Brain pericyte (primary cell): ENCODE measurements around the gene CCDC27.

ENCODE experiments used
- DNase-seq: peaks from one replicate; pipeline ENCODE4 v3.0.0-alpha.2; 2012; ENCODE audit warnings: low read depth, low spot score

CCDC27 gene

DNA sequence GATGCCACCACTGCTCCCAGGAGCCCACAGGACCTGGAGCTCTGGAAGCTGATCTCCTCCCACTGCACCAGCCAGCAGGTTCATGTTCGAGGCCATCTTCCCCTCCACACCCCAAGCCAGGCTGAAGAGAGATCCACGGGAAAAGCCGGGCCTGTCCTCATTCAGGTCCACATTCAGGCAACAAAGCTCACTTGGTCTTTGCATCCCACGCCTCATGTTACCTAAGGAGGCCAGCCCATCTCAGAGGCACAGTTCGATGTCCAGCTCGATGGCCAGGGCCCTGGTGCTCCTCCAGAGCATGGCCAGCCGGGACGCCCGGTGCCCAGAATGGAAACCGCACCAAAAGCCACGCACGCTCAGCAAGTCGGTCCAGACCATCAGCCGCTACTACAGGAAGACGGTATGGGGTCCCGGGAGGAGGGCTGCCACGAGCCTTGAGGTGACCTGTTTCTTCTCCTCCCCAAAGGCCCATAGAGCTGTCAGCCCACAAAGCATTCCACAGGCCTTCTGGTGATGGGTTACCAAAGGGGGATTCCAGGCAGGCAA is at the start of gene CCDC27:
Gene CCDC27 (plus strand): TSS at position 51 of the 546 bp plus-strand sequence. CDS start 32 bp downstream, at position 83.
- DNase-seq: no peak

DNA sequence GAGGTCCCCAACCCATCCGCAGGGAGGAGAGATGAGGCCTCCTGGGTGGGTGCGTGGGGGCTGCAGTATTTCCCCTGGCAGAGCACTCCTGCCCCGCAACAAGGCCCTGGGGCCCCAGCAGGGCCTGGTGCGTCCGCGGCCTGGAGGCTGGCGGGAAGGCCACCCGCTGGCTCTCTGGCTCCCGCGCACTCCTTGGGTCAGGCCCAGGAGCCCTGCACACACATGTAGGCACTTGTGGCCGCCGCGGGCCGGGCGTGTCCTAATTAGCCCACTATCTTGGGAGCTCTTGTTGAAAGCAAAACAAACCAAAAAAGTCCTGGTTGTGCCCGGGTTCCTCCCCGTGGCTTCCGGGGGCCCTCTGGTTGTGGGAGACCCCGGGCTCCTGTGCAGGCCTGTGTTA is 49.7 kb upstream of the CCDC27 start:
- no peak for DNase-seq

DNA sequence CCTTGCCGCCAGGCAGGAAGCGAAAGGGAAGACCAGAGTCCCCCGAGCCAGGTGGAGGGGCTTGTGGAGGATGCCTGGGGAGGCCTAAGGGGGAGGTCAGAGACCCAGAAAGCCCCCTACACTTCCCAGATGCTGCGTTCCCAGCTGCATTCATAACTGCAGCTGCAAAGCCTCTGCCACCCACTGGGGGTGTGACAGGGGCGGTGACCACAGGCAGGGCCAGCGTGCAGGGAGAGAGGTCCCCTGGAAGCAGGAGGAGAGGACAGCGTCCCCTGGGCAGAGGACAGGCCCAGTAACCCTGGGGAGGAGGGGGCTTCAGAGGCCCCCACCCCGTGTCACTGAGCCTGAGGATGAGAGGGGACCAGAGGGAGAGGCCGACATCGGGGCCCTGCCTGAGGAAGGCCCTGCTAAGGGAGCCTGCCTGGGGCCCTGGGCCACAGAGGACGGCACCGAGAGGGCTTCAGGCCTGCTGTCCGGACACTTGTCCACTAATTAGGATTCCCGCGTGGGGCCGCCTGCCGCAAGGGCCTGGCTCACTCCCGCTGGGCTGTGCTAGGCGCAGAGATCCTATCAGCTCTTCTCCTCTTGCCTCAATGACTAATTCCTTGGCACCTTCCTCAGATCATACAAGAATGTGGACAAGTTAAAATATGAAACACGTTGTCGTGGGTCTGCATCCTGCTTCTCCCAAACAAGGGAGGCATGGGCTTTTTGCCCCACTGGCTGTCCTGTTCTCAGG is 49.1 kb upstream of the CCDC27 start:
- no peak for DNase-seq

DNA sequence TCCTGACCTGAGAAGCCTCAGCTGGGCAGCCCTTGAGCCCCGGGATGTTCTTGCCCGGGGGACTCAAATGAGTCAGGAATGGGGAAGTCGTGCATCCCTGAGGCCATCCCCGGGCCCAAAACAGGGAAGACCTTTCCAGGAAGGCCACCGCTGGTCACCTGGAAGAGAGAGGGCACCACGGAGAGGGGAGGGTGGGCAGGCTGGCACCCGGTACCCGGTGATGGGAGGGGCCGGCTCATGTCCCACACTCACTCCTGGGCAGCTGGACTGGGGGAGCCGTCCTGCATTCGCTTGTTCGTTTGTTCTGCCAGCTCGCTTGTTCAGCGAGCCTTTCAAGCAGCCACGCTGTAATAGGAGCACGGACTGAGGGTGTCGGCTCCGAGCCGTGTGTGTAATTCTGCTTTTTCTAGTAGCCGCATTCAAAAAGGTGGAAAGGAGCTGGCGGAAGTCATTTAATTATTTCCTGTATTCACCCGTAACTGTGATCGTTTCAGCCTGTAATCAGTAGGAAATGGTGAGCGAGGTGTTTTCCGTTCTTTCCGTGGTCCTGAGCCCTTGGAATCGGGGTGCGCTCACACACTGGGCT is 48.4 kb upstream of the CCDC27 start:
- DNase-seq: no peak

DNA sequence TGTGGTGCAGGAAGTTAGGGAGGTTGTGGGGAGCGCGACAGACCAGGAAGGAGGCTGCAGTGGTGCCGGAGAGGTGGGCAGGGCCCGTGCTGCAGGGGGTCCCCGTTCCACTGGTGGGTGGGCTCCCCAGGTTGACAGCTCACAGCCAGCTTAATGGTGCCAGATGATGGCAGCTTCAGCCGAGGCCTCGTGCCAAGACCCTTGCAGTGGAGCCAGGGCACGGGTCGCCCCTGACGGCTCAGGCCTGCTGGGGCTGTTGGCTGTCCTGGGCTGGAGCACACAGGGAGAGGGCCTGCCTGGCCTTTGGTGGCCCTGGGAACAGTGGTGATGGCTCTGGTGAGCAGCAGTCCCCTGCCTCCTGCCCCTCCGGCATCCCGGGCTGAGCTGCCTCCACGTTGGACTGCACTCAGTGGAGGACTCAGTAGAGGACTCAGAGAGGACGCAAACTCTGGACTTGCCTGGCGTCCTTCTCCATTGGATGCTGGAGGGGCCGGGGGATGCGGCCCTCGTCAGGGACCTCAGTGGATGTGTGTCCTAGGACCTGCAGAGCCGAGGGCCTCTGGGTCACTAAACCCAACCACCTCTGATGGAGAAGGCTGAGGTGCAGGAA is 46.8 kb upstream of the CCDC27 start:
- no peak for DNase-seq

DNA sequence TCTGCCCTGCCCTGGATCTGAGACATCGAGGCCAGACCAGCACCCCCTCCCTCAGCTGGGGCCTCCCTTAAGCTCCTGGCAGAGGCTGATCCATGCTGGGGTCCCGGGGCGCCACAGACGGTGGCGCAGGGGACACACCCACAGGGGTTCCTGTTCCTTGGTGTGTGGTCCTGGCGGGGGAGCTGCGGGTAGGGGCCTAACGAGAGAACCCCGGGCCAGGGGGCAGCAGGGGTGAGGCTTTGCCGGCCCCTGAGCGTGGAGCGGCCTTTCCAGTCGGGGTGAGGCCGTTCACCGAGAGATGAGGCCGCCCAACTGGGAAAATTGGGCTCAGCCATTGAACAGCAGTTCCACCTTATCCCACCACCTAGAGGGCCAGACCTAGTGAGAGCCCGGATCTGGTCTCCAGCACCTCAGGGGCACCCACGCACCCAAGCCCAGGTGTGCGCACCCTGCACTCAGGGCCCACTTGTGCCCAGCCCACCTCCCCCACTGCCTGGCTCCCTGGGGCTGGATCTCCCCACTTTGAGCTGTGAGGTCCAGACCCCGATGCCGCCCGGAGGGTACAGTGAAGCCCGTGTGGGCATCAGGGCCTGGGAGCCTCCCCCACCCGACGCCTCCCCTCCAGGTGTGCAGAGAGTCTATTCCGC is 45.5 kb upstream of the CCDC27 start:
- DNase-seq: no peak

DNA sequence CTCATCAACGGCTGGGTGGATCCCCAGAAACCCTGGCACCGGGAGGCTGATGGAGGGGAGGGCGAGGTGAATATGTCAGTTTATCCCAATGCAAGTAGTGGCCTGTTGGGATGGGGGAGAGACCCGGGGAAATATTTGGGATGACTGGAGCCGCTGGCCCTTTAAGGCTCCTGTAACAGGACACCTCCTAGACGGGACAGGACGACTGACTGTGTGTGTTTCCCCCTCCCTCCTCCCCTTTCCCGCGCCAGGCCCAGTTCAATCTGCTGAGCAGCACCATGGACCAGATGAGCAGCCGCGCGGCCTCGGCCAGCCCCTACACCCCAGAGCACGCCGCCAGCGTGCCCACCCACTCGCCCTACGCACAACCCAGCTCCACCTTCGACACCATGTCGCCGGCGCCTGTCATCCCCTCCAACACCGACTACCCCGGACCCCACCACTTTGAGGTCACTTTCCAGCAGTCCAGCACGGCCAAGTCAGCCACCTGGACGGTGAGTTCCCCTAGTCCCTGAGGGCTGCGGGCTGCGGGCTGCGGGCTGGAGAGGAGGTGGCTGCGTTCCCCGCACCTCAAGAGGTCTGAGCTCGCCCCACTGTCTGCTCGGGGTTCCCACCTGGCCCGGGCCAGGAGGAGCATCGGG is 44.8 kb upstream of the CCDC27 start:
- DNase-seq: no peak

DNA sequence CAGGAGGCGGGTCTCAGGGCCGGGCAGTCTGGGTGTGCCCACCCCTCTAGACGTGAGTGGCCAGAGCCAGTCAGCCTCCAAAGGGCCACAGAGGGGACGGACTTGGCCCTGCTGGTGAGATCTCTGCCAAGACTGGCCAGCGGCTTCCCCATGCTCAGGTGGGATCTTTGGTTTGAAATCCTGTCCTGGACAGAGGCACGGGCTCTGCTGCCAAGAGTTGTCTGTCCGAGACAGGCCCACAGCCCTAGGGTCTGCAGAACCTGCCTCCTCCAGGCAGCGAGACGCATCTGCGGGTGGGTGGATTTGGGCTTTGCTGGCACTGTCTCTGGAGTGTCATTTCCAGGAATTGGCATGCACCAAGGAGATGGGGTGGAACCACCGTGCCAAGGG is 44.3 kb upstream of the CCDC27 start:
- no peak for DNase-seq

DNA sequence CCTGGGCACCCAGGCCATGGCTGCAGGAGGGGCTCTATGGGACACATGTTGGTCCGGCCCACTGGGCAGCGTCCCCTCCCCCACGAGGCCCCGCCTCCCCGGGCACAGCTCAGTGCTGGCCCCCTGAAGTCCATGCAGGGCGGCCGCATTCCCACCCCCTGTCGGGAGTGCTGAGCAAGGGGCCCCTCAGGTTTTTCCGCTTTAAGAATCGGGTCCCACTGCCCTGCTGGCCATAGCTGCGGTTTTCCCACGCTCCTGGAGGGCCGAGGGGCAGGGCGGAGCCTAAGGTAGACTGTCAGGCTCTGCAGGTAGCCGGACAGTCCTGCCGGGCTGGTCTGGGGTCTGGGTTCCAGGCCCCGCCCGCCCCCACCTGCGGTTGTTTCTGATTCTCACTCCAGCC is 43.5 kb upstream of the CCDC27 start:
- no peak for DNase-seq

DNA sequence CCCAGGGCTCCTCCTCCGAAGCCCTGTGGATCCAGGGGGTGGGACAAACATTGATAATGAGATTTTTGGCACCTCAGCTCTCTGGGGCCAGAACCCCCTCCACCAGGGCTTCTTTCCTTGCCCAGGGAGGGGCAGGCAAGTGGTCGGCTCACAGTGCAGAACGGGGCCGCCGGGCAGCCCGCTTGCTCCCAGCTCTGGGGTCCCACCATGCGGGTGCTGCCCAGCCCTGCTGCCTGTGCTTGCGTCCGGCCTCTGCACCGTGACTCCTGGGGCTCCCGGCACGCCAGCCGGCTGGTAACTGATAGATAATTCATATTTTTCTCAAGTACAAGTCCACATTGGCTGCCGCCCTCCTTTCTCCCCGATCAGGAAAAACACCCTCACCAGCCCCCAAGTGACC is 42.0 kb upstream of the CCDC27 start:
- no peak for DNase-seq

DNA sequence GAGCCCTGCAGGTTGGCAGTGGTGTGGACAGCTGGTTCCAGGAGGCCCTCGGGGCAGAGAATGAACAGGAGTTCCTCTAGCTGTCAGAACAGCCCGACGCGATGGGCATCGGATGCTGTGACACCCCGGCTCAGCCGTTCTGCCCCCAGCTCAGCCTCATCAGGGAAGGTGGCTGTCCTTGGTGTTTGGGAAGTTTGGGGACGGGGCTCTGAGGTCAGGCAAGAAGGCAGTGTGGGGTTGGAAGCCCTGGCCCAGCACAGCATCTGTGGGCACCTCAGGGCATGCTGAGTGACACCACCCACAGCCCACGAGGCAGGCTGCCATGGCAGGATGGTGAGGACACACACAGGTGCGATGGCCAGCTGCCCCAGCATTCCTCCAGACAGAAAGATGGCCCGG is 40.9 kb upstream of the CCDC27 start:
- no peak for DNase-seq

DNA sequence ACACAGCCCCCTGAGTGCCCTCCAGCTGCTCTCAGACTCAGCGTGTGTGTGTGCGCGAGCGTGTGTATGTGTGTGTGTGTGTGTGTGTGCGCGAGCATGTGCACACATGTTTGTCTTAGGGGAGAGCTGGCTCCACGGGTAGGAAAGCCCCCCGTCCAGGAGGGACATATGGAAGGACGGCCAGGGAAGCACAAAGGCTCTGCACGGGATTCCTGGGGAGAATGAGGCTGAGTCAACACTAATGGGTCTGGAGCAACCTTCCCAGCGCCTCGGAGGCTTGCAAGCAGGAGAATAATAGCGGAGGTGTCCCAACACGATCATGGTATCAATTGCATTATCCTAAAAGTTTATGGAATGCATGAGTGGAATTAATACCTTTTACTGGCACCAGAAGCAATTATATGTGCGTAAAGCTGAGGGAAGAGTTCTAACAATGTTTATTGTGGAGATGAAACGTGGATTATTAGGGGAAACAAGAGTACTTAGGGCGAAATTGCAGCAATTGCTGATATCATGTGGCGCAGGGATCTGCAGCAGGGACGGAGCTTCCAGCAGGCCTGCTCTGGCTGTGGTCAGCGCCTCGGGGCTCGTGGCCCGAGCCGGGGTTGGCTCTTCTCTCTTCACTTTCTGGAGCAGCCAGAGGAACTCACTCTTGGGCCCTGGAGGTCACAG is 40.3 kb upstream of the CCDC27 start:
- DNase-seq: no peak

DNA sequence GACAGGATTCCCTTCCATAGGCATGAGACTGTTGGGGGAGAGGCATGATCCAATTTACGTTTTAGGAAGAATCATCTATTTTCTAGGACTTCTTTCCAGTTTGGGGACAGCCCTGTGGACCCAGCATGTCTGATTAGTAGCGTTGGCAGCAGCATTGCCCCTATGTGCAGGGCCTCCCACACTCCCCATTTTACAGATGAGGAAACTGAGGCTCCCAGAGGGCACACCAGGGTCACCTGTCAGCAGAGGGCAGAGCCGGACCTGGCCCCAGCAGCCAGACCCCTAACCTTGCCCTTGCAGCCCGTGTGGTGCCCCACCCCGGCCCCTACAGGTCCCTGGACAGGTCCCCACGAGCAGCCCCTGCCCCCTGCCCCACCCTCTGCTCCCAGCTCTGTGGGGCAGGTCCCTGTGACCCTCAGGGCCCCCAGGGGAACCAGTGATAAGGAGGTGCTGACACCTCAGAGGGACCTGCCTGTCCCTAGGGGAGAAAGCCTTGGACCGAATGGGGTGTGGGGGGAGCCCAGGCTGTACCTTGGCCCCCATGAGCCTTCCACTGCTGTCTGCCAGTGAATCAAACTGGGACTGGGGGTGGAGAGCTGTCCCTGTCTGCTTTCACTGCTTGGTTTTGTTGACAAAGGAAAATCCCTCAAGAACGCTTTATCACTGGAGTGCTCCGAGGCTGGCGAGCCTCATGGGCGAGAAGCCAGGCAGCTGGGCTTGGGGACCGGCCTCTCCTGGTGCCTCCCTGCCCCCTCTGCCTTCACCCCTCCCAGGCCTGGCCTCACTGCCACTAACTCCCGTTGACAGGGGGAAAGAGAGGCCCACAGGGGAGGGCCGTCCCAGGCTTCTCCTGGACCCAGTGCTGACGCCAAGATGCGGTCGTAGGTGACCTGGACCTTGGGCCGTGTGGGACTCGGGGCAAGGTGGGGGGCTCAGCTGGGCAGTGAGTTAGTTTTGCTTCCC is 39.4 kb upstream of the CCDC27 start:
- DNase-seq: no peak

DNA sequence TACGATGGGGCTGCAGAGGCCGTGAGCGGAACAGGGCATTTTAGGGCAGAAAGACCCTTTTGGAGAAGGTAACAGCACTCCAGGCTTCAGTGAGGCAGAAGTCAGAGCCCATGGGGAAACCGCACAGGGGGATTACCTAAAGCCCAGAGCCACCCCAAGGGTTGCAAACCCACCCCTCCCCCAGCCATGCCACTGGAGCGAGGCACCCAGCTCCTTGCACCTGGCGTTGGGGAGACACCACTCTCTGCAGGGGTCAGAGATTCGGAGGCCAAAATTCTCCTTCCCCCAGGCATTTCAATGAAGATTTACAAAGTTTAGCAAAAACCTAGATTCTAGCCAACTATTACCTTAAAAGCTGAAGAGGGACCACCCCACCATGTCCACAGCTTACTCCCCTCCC is 38.4 kb upstream of the CCDC27 start:
- no peak for DNase-seq

DNA sequence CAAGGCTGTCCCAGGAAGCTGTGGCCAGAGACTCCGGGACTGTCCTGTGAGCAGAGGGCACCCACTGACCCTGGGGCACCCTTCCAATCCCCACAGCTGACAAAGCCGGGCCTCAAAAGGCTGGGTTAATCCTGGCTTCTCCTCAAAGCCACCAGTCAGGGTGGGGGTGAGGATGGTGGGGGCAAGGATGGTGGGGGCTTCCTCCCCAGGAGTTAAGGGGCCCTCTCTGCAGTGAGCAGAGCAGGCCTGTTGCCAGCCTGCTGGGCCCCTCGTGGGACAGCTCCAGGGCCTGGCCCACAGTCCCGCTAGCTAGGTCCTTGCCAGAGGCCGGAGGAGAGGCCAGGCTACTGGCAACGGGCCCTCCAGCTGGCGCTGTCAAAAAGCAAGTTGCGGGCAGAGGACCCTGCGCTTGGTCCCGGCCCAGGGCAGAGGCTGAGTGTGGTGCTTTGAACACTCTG is 37.9 kb upstream of the CCDC27 start:
- DNase-seq: no peak

DNA sequence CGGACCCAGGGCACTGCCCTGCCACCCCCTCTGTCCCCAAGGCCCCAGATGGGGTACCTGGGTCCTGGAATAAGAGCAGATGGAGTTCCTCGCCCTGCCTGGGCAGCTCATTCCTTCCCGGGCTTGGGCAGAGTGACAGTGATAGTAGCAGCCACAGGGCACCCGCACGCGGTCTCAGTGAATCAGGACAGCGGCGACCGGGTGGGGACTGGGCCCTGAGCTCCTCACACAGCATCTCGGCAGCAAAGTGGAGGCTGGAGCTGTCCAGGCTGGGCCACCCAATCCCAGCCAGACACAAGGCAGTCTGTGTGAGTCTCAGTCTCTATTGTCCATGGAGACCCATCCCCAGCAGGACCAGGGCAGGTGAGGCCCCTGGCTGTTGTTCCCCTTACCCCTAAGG is 37.4 kb upstream of the CCDC27 start:
- DNase-seq: no peak

DNA sequence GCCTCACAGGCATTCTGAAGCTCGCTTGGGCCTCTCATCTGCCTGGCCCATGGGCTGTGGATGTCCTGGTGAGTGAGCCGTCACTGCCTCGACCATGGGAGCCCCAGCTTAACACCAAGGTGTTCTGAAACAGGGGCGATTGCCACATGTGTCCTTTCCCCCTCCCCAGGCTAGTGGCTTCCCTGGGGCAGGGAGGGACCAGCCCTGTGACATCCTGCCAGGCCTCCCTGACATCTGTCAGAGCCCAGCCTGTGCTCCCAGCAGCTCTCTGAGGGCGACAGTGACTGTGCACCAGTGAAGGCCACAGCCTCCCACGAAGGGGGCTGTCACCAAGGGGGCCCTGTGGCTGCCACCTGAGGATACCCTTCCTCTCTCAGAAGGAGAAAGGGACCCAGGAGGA is 35.9 kb upstream of the CCDC27 start:
- DNase-seq: no peak

DNA sequence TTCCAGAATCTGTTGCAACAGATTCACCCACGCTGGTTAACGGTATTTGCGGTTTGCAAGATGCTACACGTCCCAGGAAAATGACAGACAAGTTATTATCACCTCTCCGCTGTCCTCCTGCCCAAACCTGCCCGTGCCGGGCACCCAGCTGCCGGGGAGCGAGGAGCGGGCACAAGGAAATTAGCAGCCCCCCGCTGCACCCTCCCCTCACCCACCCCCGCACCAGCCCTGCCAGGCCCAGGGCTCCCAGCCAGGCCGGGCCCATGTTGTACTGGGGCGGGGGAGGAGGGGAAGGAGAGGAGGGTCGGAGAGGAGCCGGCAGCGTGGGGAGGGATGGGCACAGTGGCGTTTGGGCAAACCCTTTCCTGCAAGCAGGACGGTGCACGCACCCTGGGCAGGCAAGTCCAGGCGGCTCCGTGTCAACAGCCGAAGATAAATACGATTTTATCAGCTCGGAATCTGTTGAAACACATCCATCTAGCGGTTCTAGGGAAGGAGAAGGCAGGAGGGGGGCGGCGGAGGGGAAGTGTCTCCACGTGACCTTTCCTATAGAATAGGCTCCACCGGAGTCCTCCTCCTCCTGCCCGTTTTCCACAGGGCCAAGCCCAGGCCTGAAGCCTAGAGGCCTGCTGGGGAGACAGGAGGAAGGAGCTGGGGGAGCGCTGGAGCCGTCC is 35.1 kb upstream of the CCDC27 start:
- no peak for DNase-seq
